ENCODE measurements around the gene CCDC18.

DNA sequence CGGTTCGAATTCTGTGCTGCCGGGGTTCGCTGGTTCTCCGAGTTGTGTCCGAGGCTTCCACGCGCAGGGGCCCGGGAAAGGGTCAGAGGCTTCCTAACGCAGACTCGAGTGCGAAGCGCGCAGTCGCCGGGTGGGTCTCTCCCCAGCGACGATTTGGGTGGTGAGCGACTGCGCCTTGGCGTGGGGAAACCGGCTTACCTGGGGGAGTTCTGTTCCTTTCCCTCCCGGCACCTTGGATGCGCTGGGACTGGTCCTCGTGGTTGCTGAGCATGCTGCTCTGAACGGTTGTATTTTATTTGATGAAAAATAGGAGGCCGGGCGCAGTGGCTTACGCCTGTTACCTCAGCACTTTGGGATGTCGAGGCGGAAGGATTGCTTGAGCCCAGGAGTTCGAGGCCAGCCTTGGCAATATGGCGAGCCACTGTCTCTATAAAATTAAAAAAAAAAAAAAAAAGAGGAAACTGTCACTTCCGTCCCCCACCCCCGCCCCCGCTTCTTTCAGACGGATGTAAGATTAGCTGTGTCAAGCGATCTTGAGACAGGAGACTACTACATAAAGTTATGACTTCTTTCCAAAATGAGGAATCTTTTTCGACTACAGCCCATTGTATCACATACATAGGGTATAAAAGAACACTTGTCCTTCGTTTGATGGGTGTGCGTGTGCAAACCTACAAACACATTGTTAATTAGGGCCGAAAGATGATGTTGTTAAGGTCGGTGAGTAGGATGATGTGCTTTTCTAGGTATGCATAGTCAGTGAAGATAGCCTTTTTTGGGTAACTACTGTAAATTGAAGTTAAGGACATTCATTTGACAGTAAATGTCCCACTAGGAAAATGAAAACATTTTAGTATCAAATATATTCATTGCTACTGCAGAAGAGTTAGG is at the start of gene CCDC18:
- TF ChIP-seq, protein P1, sequence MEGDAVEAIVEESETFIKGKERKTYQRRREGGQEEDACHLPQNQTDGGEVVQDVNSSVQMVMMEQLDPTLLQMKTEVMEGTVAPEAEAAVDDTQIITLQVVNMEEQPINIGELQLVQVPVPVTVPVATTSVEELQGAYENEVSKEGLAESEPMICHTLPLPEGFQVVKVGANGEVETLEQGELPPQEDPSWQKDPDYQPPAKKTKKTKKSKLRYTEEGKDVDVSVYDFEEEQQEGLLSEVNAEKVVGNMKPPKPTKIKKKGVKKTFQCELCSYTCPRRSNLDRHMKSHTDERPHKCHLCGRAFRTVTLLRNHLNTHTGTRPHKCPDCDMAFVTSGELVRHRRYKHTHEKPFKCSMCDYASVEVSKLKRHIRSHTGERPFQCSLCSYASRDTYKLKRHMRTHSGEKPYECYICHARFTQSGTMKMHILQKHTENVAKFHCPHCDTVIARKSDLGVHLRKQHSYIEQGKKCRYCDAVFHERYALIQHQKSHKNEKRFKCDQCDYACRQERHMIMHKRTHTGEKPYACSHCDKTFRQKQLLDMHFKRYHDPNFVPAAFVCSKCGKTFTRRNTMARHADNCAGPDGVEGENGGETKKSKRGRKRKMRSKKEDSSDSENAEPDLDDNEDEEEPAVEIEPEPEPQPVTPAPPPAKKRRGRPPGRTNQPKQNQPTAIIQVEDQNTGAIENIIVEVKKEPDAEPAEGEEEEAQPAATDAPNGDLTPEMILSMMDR (conservative IDR thresholded peaks at IDR 0.05; ENCODE audit: low read depth, low read length) = no peak
- no peak for TF ChIP-seq EZH2 (IDR thresholded peaks at IDR 0.05; ENCODE audit: low read length, unreplicated experiment)
